H9 (cell line): ENCODE results near the gene COL28A1. TPM values are rescaled to one million over a fixed set of nuclear protein-coding genes. Genes with fewer than 3 reads are reported as not detected.

Experiments
- DNase-seq: peaks from one replicate; pipeline ENCODE4 v3.0.0-alpha.2; 2017
- H2AFZ ChIP-seq: one replicate; pipeline ENCODE4 v1.6.1; 2013; ENCODE audit warnings: mild to moderate bottlenecking, low read length, control low read depth, moderate library complexity
- H2AK5ac ChIP-seq: 2 replicates; pipeline ENCODE4 v1.6.1; 2013; ENCODE audit warnings: low read length, control low read depth, mixed read lengths; ENCODE audit not compliant: insufficient read length
- H2BK120ac ChIP-seq: one replicate; pipeline ENCODE4 v1.6.1; 2013; ENCODE audit warnings: low read depth, mild to moderate bottlenecking, low read length, control low read depth, inconsistent platforms; ENCODE audit not compliant: poor library complexity, severe bottlenecking
- H2BK12ac ChIP-seq: 2 replicates; pipeline ENCODE4 v1.6.1; 2013; ENCODE audit warnings: low read length, control low read depth, mixed read lengths, low read depth; ENCODE audit not compliant: insufficient read length
- H2BK15ac ChIP-seq: 2 replicates; pipeline ENCODE4 v1.6.1; 2013; ENCODE audit warnings: low read depth, low read length, control low read depth
- H2BK20ac ChIP-seq: one replicate; pipeline ENCODE4 v1.6.1; 2013; ENCODE audit warnings: low read depth, mild to moderate bottlenecking, low read length, control low read depth, inconsistent platforms; ENCODE audit not compliant: poor library complexity, severe bottlenecking
- H2BK5ac ChIP-seq: 2 replicates; pipeline ENCODE4 v1.6.1; 2013; ENCODE audit warnings: low read length, control low read depth, mixed read lengths; ENCODE audit not compliant: insufficient read length
- H3K14ac ChIP-seq: 2 replicates; pipeline ENCODE4 v1.6.1; 2013; ENCODE audit warnings: low read length, control low read depth; ENCODE audit not compliant: insufficient read depth
- H3K18ac ChIP-seq: 2 replicates; pipeline ENCODE4 v1.6.1; 2013; ENCODE audit warnings: low read depth, mild to moderate bottlenecking, mixed read lengths, low read length, control low read depth; ENCODE audit not compliant: insufficient read length
- H3K23ac ChIP-seq: 2 replicates; pipeline ENCODE4 v1.6.1; 2013; ENCODE audit warnings: low read length, control low read depth, mixed read lengths, low read depth; ENCODE audit not compliant: insufficient read length
- H3K23me2 ChIP-seq: 2 replicates; pipeline ENCODE4 v1.6.1; 2013; ENCODE audit warnings: low read depth, mild to moderate bottlenecking, mixed read lengths, low read length, control low read depth; ENCODE audit not compliant: insufficient read length, poor library complexity, severe bottlenecking
- H3K27ac ChIP-seq: 2 replicates; pipeline ENCODE4 v1.5.1; 2013; ENCODE audit warnings: low read length, control low read depth, mixed read lengths, low read depth; ENCODE audit not compliant: insufficient read length
- H3K27me3 ChIP-seq: 2 replicates; pipeline ENCODE4 v1.6.1; 2013; ENCODE audit warnings: low read length, control low read depth, inconsistent platforms; ENCODE audit not compliant: insufficient read depth
- H3K4ac ChIP-seq: 2 replicates; pipeline ENCODE4 v1.6.1; 2013; ENCODE audit warnings: low read depth, mild to moderate bottlenecking, control low read depth, inconsistent platforms, low read length, moderate library complexity
- H3K4me1 ChIP-seq: 2 replicates; pipeline ENCODE4 v1.6.1; 2013; ENCODE audit warnings: low read length, control low read depth, inconsistent platforms; ENCODE audit not compliant: insufficient read depth
- H3K4me2 ChIP-seq: 2 replicates; pipeline ENCODE4 v1.6.1; 2013; ENCODE audit warnings: low read length, control low read depth, mixed read lengths; ENCODE audit not compliant: insufficient read length, insufficient read depth
- H3K56ac ChIP-seq: 2 replicates; pipeline ENCODE4 v1.6.1; 2013; ENCODE audit warnings: low read depth, mild to moderate bottlenecking, mixed read lengths, low read length, control low read depth; ENCODE audit not compliant: insufficient read length
- H3K79me1 ChIP-seq: 2 replicates; pipeline ENCODE4 v1.6.1; 2013; ENCODE audit warnings: low read depth, mild to moderate bottlenecking, moderate library complexity, low read length, control low read depth, inconsistent platforms; ENCODE audit not compliant: insufficient read depth, poor library complexity, severe bottlenecking
- H3K79me2 ChIP-seq: 2 replicates; pipeline ENCODE4 v1.6.1; 2013; ENCODE audit warnings: low read length, control low read depth, inconsistent platforms; ENCODE audit not compliant: insufficient read depth
- H3K9ac ChIP-seq: 2 replicates; pipeline ENCODE4 v1.6.1; 2013; ENCODE audit warnings: low read length, control low read depth, mixed read lengths; ENCODE audit not compliant: insufficient read length; ENCODE audit errors: extremely low read depth
- H3K9me3 ChIP-seq: one replicate; pipeline ENCODE4 v1.6.1; 2013; ENCODE audit warnings: low read depth, low read length, inconsistent platforms; ENCODE audit not compliant: control insufficient read depth
- H3T11ph ChIP-seq: one replicate; pipeline ENCODE4 v1.6.1; 2013; ENCODE audit warnings: mild to moderate bottlenecking, low read length, control low read depth, inconsistent platforms
- H4K20me1 ChIP-seq: one replicate; pipeline ENCODE4 v1.6.1; 2013; ENCODE audit not compliant: control insufficient read depth, insufficient read length, insufficient read depth
- H4K5ac ChIP-seq: 2 replicates; pipeline ENCODE4 v1.6.1; 2013; ENCODE audit warnings: low read depth, mild to moderate bottlenecking, mixed read lengths, low read length, control low read depth; ENCODE audit not compliant: insufficient read length
- H4K8ac ChIP-seq: replicated peaks from 2 replicates; pipeline ENCODE4 v1.6.1; 2013; ENCODE audit warnings: low read length, control low read depth, mixed read lengths, low read depth; ENCODE audit not compliant: insufficient read length
- H4K91ac ChIP-seq: 2 replicates; pipeline ENCODE4 v1.6.1; 2013; ENCODE audit warnings: low read depth, mild to moderate bottlenecking, moderate library complexity, mixed read lengths, low read length, control low read depth; ENCODE audit not compliant: insufficient read length
- H3K27ac Mint-ChIP-seq, 3 experiments: 2 replicates in 2 of 3; 3 replicates in 1 of 3; pipeline ENCODE4 v1.8.0; 2020 to 2021; ENCODE audit warnings: mixed read lengths in 3 of 3, mild to moderate bottlenecking in 1 of 3, moderate library complexity in 1 of 3
- H3K27me3 Mint-ChIP-seq: 2 replicates; pipeline ENCODE4 v1.8.0; 2021; ENCODE audit warnings: low read depth, mild to moderate bottlenecking, moderate library complexity, mixed read lengths
- H3K36me3 Mint-ChIP-seq, 3 experiments: 2 replicates in 2 of 3; 3 replicates in 1 of 3; pipeline ENCODE4 v1.8.0; 2020 to 2021; ENCODE audit warnings: low read depth in 3 of 3, mixed read lengths in 3 of 3; ENCODE audit not compliant: insufficient read depth in 1 of 3
- H3K4me1 Mint-ChIP-seq, 2 experiments: 2 replicates each; pipeline ENCODE4 v1.8.0; 2020; ENCODE audit warnings: mixed read lengths in 2 of 2
- H3K4me3 Mint-ChIP-seq, 2 experiments: 2 replicates in 1 of 2; 3 replicates in 1 of 2; pipeline ENCODE4 v1.8.0; 2020 to 2021; ENCODE audit warnings: mild to moderate bottlenecking in 2 of 2, mixed read lengths in 2 of 2, moderate library complexity in 1 of 2
- H3K9me3 Mint-ChIP-seq, 2 experiments: 2 replicates in 1 of 2; 3 replicates in 1 of 2; pipeline ENCODE4 v1.8.0; 2020; ENCODE audit warnings: mild to moderate bottlenecking in 2 of 2, mixed read lengths in 2 of 2, moderate library complexity in 1 of 2
- CTCF ChIP-seq: fragments of 200-600 bp; sonication (generic); conservative IDR thresholded peaks from 3 replicates; pipeline ENCODE4 v1.8.0; 2021; ENCODE audit warnings: antibody characterized with exemption, mild to moderate bottlenecking
- total RNA-seq: library from RNA; stranded (reverse); gene quantifications from 2 replicates; pipeline ENCODE4 v1.2.1, GENCODE V29; 2021

COL28A1 gene
- total RNA-seq, 1 experiment from 2014 or later: 0.66 TPM

GRCh38 chr7:7446616-7447015 is 89.1 kb downstream of the COL28A1 start:
- DNase-seq: no peak
- H3K27me3 ChIP-seq: no peaks in the 10 kb centered on the region
- H2AK5ac ChIP-seq: no peak overlapping the region
- H4K8ac ChIP-seq: no peak overlapping the region
- Mint-ChIP-seq H3K36me3 (peaks cover 9 to 40% (median 21%) of the 10 kb centered on the region in 3 experiments), H3K9me3 (peaks cover 29 to 32% of the 10 kb centered on the region in 2 experiments), H3K27ac (no peak overlapping the region), H3K27me3 (no peaks in the 10 kb centered on the region), H3K4me1 (no peaks in the 10 kb centered on the region), H3K4me3 (no peak overlapping the region)
- H3K9ac ChIP-seq: no peak overlapping the region
- H3K4me1 ChIP-seq: no peaks in the 10 kb centered on the region
- H4K91ac ChIP-seq: no peak overlapping the region
- no peak overlapping the region for H2BK15ac ChIP-seq
- no peak overlapping the region for H3K27ac ChIP-seq
- no peak for TF ChIP-seq CTCF
- H3K79me1 ChIP-seq: no peaks in the 10 kb centered on the region
- no peak overlapping the region for H3K56ac ChIP-seq
- H4K20me1 ChIP-seq: no peaks in the 10 kb centered on the region
- no peak overlapping the region for H3K14ac ChIP-seq
- no peaks in the 10 kb centered on the region for H3K9me3 ChIP-seq
- no peak overlapping the region for H3K23ac ChIP-seq
- no peak overlapping the region for H2AFZ ChIP-seq
- no peak overlapping the region for H2BK120ac ChIP-seq
- H3K18ac ChIP-seq: no peak overlapping the region
- H2BK12ac ChIP-seq: no peak overlapping the region
- no peak overlapping the region for H4K5ac ChIP-seq
- H3K4ac ChIP-seq: no peak overlapping the region
- no peak overlapping the region for H3T11ph ChIP-seq
- no peak overlapping the region for H2BK20ac ChIP-seq
- H3K79me2 ChIP-seq: no peaks in the 10 kb centered on the region
- H2BK5ac ChIP-seq: no peak overlapping the region
- H3K23me2 ChIP-seq: no peaks in the 10 kb centered on the region
- H3K4me2 ChIP-seq: no peak overlapping the region
